HCT116 (cell line): ENCODE data around the gene KCNV2. TPM values are rescaled to one million over a fixed set of nuclear protein-coding genes. Genes with fewer than 3 reads are reported as not detected.

Experiments used
- ATAC-seq: fragments of 200-7000 bp; cut with Tn5 transposase; 2 replicates; pipeline ENCODE4 v1.9.1; 2020; ENCODE audit warnings: mild to moderate bottlenecking, moderate library complexity
- BruUV-seq: library from RNA; stranded (reverse); fragments of 400-500 nt; replicated peaks from 2 replicates; lab custom pipeline; 2021; lab: Mats Ljungman, UMichigan
- CTCF ChIA-PET: fragments of 300-600 bp; sonication (Branson Sonifier 250); formaldehyde crosslinking; loops from one replicate; lab custom pipeline; 2021; ENCODE audit warnings: antibody characterized with exemption; lab: Charles Lee
- POLR2A ChIA-PET: fragments of 300-600, 350-600 bp; sonication (Branson Sonifier 250); formaldehyde crosslinking; loops from one replicate; lab custom pipeline; 2021; ENCODE audit warnings: antibody characterized with exemption; lab: Charles Lee
- RAD21 ChIA-PET, 2 experiments: fragments of 300-600 bp; sonication (Branson Sonifier 250); formaldehyde crosslinking; loops; one replicate each; lab custom pipeline; 2023; ENCODE audit warnings: low total read pairs in 2 of 2; ENCODE audit not compliant: uncharacterized antibody in 2 of 2, unreplicated experiment in 2 of 2, low non-redundant PET in 1 of 2; lab: Charles Lee
- DNase-seq: peaks from one replicate; pipeline ENCODE4 v3.0.0-alpha.2; 2010; ENCODE audit warnings: low read depth, low spot score
- H2AFZ ChIP-seq: fragments of 200-600 bp; shearing (Covaris generic), sonication (generic); 2 replicates; pipeline ENCODE4 v1.6.1; 2017; ENCODE audit warnings: low read depth, mixed run types, mixed read lengths, antibody characterized with exemption, low read length; ENCODE audit not compliant: poor library complexity, severe bottlenecking
- H3K27ac ChIP-seq: 2 replicates; pipeline ENCODE4 v1.5.1; 2012; ENCODE audit warnings: low read depth, low read length
- H3K27me3 ChIP-seq: fragments of 200-600 bp; sonication (generic); 2 replicates; pipeline ENCODE4 v1.6.1; 2016; ENCODE audit warnings: mixed run types, low read length, mixed read lengths; ENCODE audit not compliant: insufficient read depth
- H3K36me3 ChIP-seq, 2 experiments: fragments of 200-500 bp in 1 of 2; fragments of 200-600 bp in 1 of 2; sonication (Bioruptor generic) in 1 of 2; sonication (generic) in 1 of 2; 2 replicates each; pipeline versions ENCODE4 v1.5.1 to v1.6.1; 2014 to 2016; ENCODE audit warnings: low read length in 2 of 2, inconsistent platforms in 1 of 2, mixed read lengths in 1 of 2, mixed run types in 1 of 2; ENCODE audit not compliant: insufficient read depth in 2 of 2, control insufficient read depth in 1 of 2
- H3K4me1 ChIP-seq, 2 experiments: fragments of 200-600 bp in 1 of 2; sonication (generic) in 1 of 2; 2 replicates each; pipeline versions ENCODE4 v1.5.1 to v1.6.1; 2012 to 2017; ENCODE audit warnings: low read length in 2 of 2, inconsistent platforms in 1 of 2, mild to moderate bottlenecking in 1 of 2, mixed read lengths in 1 of 2, mixed run types in 1 of 2, moderate library complexity in 1 of 2; ENCODE audit not compliant: insufficient read depth in 2 of 2, control insufficient read depth in 1 of 2
- H3K4me2 ChIP-seq: fragments of 200-600 bp; sonication (generic); 2 replicates; pipeline ENCODE4 v1.6.1; 2017; ENCODE audit warnings: mixed run types, low read length, mixed read lengths
- H3K4me3 ChIP-seq, 2 experiments: fragments of 200-600 bp in 1 of 2; sonication (generic) in 1 of 2; replicated peaks in 1 of 2; 2 replicates each; pipeline ENCODE4 v1.5.1; 2011 to 2016; ENCODE audit warnings: low read length in 2 of 2, control low read depth in 1 of 2, low read depth in 1 of 2, mild to moderate bottlenecking in 1 of 2, mixed read lengths in 1 of 2, mixed run types in 1 of 2
- H3K79me2 ChIP-seq: fragments of 200-600 bp; sonication (generic); 2 replicates; pipeline ENCODE4 v1.6.1; 2017; ENCODE audit warnings: mild to moderate bottlenecking, mixed run types, low read length, moderate library complexity, mixed read lengths; ENCODE audit not compliant: insufficient read depth
- H3K9ac ChIP-seq: fragments of 200-600 bp; sonication (generic); 2 replicates; pipeline ENCODE4 v1.6.1; 2016; ENCODE audit warnings: low read length, mixed read lengths
- H3K9me2 ChIP-seq: fragments of 200-600 bp; sonication (generic), shearing (Covaris generic); 2 replicates; pipeline ENCODE4 v1.6.1; 2017; ENCODE audit warnings: mixed run types, mild to moderate bottlenecking, moderate library complexity; ENCODE audit not compliant: insufficient read depth
- H3K9me3 ChIP-seq, 2 experiments: fragments of 200-500 bp in 1 of 2; fragments of 200-600 bp in 1 of 2; sonication (Bioruptor generic) in 1 of 2; sonication (generic) in 1 of 2; 2 replicates each; pipeline ENCODE4 v1.6.1; 2014 to 2017; ENCODE audit warnings: low read length in 2 of 2, mixed read lengths in 2 of 2, inconsistent platforms in 1 of 2, low read depth in 1 of 2, mild to moderate bottlenecking in 1 of 2, mixed run types in 1 of 2, moderate library complexity in 1 of 2; ENCODE audit not compliant: control insufficient read depth in 1 of 2, insufficient read depth in 1 of 2
- H4K20me1 ChIP-seq: fragments of 200-600 bp; sonication (generic), shearing (Covaris generic); 2 replicates; pipeline ENCODE4 v1.6.1; 2017; ENCODE audit warnings: mixed run types, mild to moderate bottlenecking, moderate library complexity; ENCODE audit not compliant: insufficient read depth
- CBX3 ChIP-seq: IDR thresholded peaks from 2 replicates; pipeline ENCODE4 v1.6.1; 2012; ENCODE audit warnings: low read depth
- CEBPB ChIP-seq: IDR thresholded peaks from 2 replicates; pipeline ENCODE4 v1.6.1; 2012; ENCODE audit warnings: low read depth
- EGR1 ChIP-seq: IDR thresholded peaks from 2 replicates; pipeline ENCODE4 v1.6.1; 2012; ENCODE audit warnings: low read depth
- EZH2 ChIP-seq: fragments of 200-600 bp; sonication (generic); IDR thresholded peaks from 2 replicates; pipeline ENCODE4 v1.6.1; 2017; ENCODE audit warnings: antibody characterized with exemption, mixed run types
- FOSL1 ChIP-seq: IDR thresholded peaks from 2 replicates; pipeline ENCODE4 v1.6.1; 2012; ENCODE audit warnings: low read depth
- JUND ChIP-seq: IDR thresholded peaks from 2 replicates; pipeline ENCODE4 v1.6.1; 2012
- POLR2AphosphoS5 ChIP-seq: IDR thresholded peaks from 2 replicates; pipeline ENCODE4 v1.6.1; 2011; ENCODE audit warnings: mild to moderate bottlenecking, low read depth, low read length, moderate library complexity
- SP1 ChIP-seq: IDR thresholded peaks from 2 replicates; pipeline ENCODE4 v1.6.1; 2012; ENCODE audit warnings: low read depth
- ZFX ChIP-seq: fragments of 450-650 bp; IDR thresholded peaks from 2 replicates; pipeline ENCODE4 v1.6.1; 2017
- ZNF274 ChIP-seq: fragments of 200-500 bp; sonication (Bioruptor generic); IDR thresholded peaks from 2 replicates; pipeline ENCODE4 v1.6.1; 2014; ENCODE audit warnings: mild to moderate bottlenecking, low read depth, low read length, inconsistent platforms
- intact Hi-C: fragments of 100-400 bp; cut with micrococcal nuclease; formaldehyde crosslinking; loops from 2 replicates; pipeline ENCODE4 v1.10.0; 2022
- total RNA-seq: library from RNA; stranded (reverse); gene quantifications from one replicate; pipeline ENCODE4 v1.2.1, GENCODE V29; 2021; ENCODE audit not compliant: unreplicated experiment
- TF ChIP-seq, protein P1 (sequence below): IDR thresholded peaks from 2 replicates; pipeline ENCODE4 v1.6.1; 2012
- TF ChIP-seq, protein P2 (sequence below), 3 experiments: fragments of 200-600 bp in 1 of 3; sonication (generic) in 1 of 3; IDR thresholded peaks in 2 of 3; conservative IDR thresholded peaks in 1 of 3; 2 replicates each; pipeline ENCODE4 v1.5.1; 2012 to 2017; ENCODE audit warnings: low read depth in 2 of 3, low read length in 2 of 3, antibody characterized with exemption in 1 of 3, borderline replicate concordance in 1 of 3, control low read depth in 1 of 3, mild to moderate bottlenecking in 1 of 3, mixed read lengths in 1 of 3, mixed run types in 1 of 3, moderate library complexity in 1 of 3; ENCODE audit not compliant: insufficient read depth in 1 of 3
- TF ChIP-seq, protein P3 (sequence below): IDR thresholded peaks from 2 replicates; pipeline ENCODE4 v1.6.1; 2012
- TF ChIP-seq, protein P4 (sequence below): IDR thresholded peaks from 2 replicates; pipeline ENCODE4 v1.6.1; 2011; ENCODE audit warnings: mild to moderate bottlenecking, low read length, moderate library complexity; ENCODE audit not compliant: insufficient replicate concordance; ENCODE audit errors: extremely low read depth

KCNV2 gene
- total RNA-seq, 1 experiment from 2014 or later = not detected

DNA sequence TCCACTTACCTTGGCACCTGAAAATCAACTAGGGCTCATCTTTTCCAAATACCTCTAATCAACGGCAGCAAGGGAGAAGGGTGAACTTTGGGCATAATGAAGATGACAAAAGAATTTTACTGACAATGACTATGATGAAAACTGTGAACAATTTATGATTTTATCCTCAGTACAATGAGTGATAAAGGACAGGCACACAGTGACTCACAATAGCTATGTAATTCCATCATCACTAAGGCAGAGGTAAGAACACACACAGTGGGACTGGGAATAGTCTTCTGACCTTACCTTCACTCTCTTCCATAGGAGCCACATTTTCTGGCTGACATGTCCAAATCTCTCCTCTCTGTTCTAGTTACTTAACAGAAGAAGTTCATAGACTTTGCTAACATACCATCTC, 26.1 kb upstream of the KCNV2 start:
- CTCF ChIA-PET = no interaction called here
- Histone ChIP-seq H3K4me3 (no peak overlapping the region), H3K79me2 (no peaks in the 10 kb centered on the region), H3K9ac (no peak overlapping the region), H3K9me2 (no peaks in the 10 kb centered on the region), H4K20me1 (no peaks in the 10 kb centered on the region), H3K9me3 (no peaks in the 10 kb centered on the region), H2AFZ (no peak overlapping the region), H3K27me3 (no peaks in the 10 kb centered on the region), H3K4me1 (no peaks in the 10 kb centered on the region), H3K36me3 (no peaks in the 10 kb centered on the region), H3K4me2 (no peak overlapping the region), H3K27ac (no peak overlapping the region)
- TF ChIP-seq, protein P1, sequence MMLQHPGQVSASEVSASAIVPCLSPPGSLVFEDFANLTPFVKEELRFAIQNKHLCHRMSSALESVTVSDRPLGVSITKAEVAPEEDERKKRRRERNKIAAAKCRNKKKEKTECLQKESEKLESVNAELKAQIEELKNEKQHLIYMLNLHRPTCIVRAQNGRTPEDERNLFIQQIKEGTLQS = no peak
- TF ChIP-seq ZFX = no peak
- no peak for TF ChIP-seq CBX3
- TF ChIP-seq, protein P2, sequence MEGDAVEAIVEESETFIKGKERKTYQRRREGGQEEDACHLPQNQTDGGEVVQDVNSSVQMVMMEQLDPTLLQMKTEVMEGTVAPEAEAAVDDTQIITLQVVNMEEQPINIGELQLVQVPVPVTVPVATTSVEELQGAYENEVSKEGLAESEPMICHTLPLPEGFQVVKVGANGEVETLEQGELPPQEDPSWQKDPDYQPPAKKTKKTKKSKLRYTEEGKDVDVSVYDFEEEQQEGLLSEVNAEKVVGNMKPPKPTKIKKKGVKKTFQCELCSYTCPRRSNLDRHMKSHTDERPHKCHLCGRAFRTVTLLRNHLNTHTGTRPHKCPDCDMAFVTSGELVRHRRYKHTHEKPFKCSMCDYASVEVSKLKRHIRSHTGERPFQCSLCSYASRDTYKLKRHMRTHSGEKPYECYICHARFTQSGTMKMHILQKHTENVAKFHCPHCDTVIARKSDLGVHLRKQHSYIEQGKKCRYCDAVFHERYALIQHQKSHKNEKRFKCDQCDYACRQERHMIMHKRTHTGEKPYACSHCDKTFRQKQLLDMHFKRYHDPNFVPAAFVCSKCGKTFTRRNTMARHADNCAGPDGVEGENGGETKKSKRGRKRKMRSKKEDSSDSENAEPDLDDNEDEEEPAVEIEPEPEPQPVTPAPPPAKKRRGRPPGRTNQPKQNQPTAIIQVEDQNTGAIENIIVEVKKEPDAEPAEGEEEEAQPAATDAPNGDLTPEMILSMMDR (IDR thresholded peaks at IDR 0.05 in 2 of 3, conservative IDR thresholded peaks at IDR 0.05 in 1 of 3; ENCODE audit: borderline replicate concordance in 1 of 3, insufficient read depth in 1 of 3, low read depth in 2 of 3, low read length in 2 of 3) = no peak
- TF ChIP-seq, protein P3, sequence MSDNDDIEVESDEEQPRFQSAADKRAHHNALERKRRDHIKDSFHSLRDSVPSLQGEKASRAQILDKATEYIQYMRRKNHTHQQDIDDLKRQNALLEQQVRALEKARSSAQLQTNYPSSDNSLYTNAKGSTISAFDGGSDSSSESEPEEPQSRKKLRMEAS = no peak
- no peak for TF ChIP-seq CEBPB
- TF ChIP-seq JUND = no peak
- TF ChIP-seq EGR1 = no peak
- no peak for TF ChIP-seq ZNF274
- DNase-seq (no peak), ATAC-seq (no peak)
- intact Hi-C loops = no loop called here
- no TSS peak for BruUV-seq
- POLR2A ChIA-PET = no interaction called here
- RAD21 ChIA-PET = no interaction called here

DNA sequence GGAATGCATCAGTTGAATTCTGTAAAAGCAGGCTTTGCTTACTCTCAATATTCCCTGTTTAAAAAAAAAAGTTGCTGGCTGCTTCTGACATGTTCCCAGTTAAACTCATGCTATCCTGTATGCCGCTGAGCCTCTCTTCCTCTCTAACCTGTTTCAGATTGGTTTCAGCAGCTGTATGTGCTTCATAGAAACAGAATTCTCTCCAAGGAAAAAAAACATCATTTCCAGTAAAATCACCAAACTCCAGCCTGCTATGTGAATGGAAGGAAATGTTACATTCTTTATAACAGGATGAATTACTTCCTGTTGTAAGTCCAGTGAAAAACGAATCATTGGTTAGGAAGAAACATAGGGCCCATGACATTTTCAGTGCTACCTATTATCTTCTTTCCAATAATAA, 25.7 kb upstream of the KCNV2 start:
- RAD21 ChIA-PET = no interaction called here
- Histone ChIP-seq H3K9ac (no peak overlapping the region), H3K36me3 (no peaks in the 10 kb centered on the region), H3K4me1 (no peaks in the 10 kb centered on the region), H2AFZ (no peak overlapping the region), H4K20me1 (no peaks in the 10 kb centered on the region), H3K9me2 (no peaks in the 10 kb centered on the region), H3K4me2 (no peak overlapping the region), H3K9me3 (no peaks in the 10 kb centered on the region), H3K4me3 (no peak overlapping the region), H3K79me2 (no peaks in the 10 kb centered on the region), H3K27me3 (no peaks in the 10 kb centered on the region), H3K27ac (no peak overlapping the region)
- POLR2A ChIA-PET = no interaction called here
- no TSS peak for BruUV-seq
- intact Hi-C loops = no loop called here
- TF ChIP-seq, protein P3 = no peak
- no peak for TF ChIP-seq SP1
- no peak for TF ChIP-seq CEBPB
- TF ChIP-seq EGR1 = no peak
- TF ChIP-seq POLR2AphosphoS5 = no peak
- TF ChIP-seq, protein P2 (IDR thresholded peaks at IDR 0.05 in 2 of 3, conservative IDR thresholded peaks at IDR 0.05 in 1 of 3; ENCODE audit: borderline replicate concordance in 1 of 3, insufficient read depth in 1 of 3, low read depth in 2 of 3, low read length in 2 of 3) = no peak
- TF ChIP-seq FOSL1 = no peak
- no peak for TF ChIP-seq EZH2
- TF ChIP-seq, protein P4, sequence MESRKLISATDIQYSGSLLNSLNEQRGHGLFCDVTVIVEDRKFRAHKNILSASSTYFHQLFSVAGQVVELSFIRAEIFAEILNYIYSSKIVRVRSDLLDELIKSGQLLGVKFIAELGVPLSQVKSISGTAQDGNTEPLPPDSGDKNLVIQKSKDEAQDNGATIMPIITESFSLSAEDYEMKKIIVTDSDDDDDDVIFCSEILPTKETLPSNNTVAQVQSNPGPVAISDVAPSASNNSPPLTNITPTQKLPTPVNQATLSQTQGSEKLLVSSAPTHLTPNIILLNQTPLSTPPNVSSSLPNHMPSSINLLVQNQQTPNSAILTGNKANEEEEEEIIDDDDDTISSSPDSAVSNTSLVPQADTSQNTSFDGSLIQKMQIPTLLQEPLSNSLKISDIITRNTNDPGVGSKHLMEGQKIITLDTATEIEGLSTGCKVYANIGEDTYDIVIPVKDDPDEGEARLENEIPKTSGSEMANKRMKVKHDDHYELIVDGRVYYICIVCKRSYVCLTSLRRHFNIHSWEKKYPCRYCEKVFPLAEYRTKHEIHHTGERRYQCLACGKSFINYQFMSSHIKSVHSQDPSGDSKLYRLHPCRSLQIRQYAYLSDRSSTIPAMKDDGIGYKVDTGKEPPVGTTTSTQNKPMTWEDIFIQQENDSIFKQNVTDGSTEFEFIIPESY = no peak
- no peak for TF ChIP-seq ZFX
- ATAC-seq (no peak), DNase-seq (no peak)
- CTCF ChIA-PET = no interaction called here
